ENCODE results near the gene KCNAB2. TPM values are rescaled to one million over a fixed set of nuclear protein-coding genes. Genes with fewer than 3 reads are reported as not detected.

Gene KCNAB2
- total RNA-seq = 1.7 and 2.3 TPM in 2 replicates

GRCh38 chr1:6045561-6045960 lies at the start of gene KCNAB2:
Gene KCNAB2 (plus strand): TSS chr1:6045888. CDS start chr1:6051537, 5,649 bp downstream.

Other genes with a start within 250 kb of the KCNAB2 start
- 3.4 and 8.0 TPM in 2 replicates for gene NPHP4, start 53.5 kb upstream of the KCNAB2 start, total RNA-seq
- under 0.01 and 0.07 TPM in 2 replicates for gene CHD5, start 134.4 kb downstream of the KCNAB2 start, total RNA-seq
- 133 and 152 TPM in 2 replicates for gene RPL22, start 153.7 kb downstream of the KCNAB2 start, total RNA-seq
- 4.1 and 23.6 TPM in 2 replicates for gene RNF207, start 160.2 kb downstream of the KCNAB2 start, total RNA-seq
- gene ICMT, start 190.1 kb downstream of the KCNAB2 start, total RNA-seq = 72.8 and 81.2 TPM in 2 replicates
- gene HES3, start 198.3 kb downstream of the KCNAB2 start, total RNA-seq = not detected in 2 replicates
- gene GPR153, start 215.2 kb downstream of the KCNAB2 start, total RNA-seq = 17.9 and 38.3 TPM in 2 replicates

Data from nasal cavity respiratory epithelium epithelial cell of viscerocranial mucosa (primary cell).